Activated B cell treated with CpG ODN at 0.5 μM for 24 hours (primary cell): ENCODE results near the gene ATP5PD. TPM values are rescaled to one million over a fixed set of nuclear protein-coding genes. Genes with fewer than 3 reads are reported as not detected.

Experiments
- ATAC-seq: fragments of 200-7000 bp; cut with Tn5 transposase; one replicate; pipeline ENCODE4 v1.10.0; 2021; ENCODE audit warnings: low read depth, mild to moderate bottlenecking, moderate library complexity
- CTCF ChIA-PET: fragments of 350-600 bp; sonication (Branson Sonifier 250); formaldehyde crosslinking; loops from one replicate; lab custom pipeline; 2021; ENCODE audit warnings: antibody characterized with exemption; lab: Charles Lee
- POLR2A ChIA-PET: fragments of 350-600 bp; sonication (Branson Sonifier 250); formaldehyde crosslinking; loops from one replicate; lab custom pipeline; 2021; ENCODE audit warnings: antibody characterized with exemption; lab: Charles Lee
- DNase-seq: peaks from one replicate; pipeline ENCODE4 v3.0.0; 2022
- H3K27ac Mint-ChIP-seq: one replicate; pipeline ENCODE4 v1.8.0; 2020; ENCODE audit warnings: mixed read lengths
- H3K27me3 Mint-ChIP-seq: one replicate; pipeline ENCODE4 v1.8.0; 2021; ENCODE audit warnings: mixed read lengths
- H3K36me3 Mint-ChIP-seq: one replicate; pipeline ENCODE4 v1.8.0; 2021; ENCODE audit warnings: low read depth, mixed read lengths
- H3K4me1 Mint-ChIP-seq: one replicate; pipeline ENCODE4 v1.8.0; 2021; ENCODE audit warnings: mixed read lengths
- H3K4me3 Mint-ChIP-seq: one replicate; pipeline ENCODE4 v1.8.0; 2020; ENCODE audit warnings: mild to moderate bottlenecking, mixed read lengths
- H3K9me3 Mint-ChIP-seq: one replicate; pipeline ENCODE4 v1.8.0; 2020; ENCODE audit warnings: mixed read lengths
- CTCF ChIP-seq: fragments of 200-600 bp; IDR thresholded peaks from one replicate; pipeline ENCODE4 v1.8.0; 2022; ENCODE audit warnings: antibody characterized with exemption, mild to moderate bottlenecking
- intact Hi-C: fragments of 100-400 bp; cut with micrococcal nuclease; formaldehyde crosslinking; loops from one replicate; pipeline ENCODE4 v1.15.1; 2024
- total RNA-seq: library from RNA; stranded (reverse); gene quantifications from 2 replicates; pipeline ENCODE4 v1.2.3, GENCODE V29; 2022

Gene ATP5PD
- total RNA-seq, 1 donor from 2014 or later: 158 TPM

- ChIA-PET CTCF (no interaction called here), POLR2A (interaction anchor here (0.7 kb wide), 1 partner anchor 25 kb away, joined by 3 read pairs; no protein-coding TSS in a partner anchor)
- DNase-seq (no peak), ATAC-seq (no peak)
- H3K27me3 Mint-ChIP-seq: peaks cover 5% of the 10 kb centered on the region
- H3K4me1 Mint-ChIP-seq: no peaks in the 10 kb centered on the region
- intact Hi-C loops: no loop called here
- no peaks in the 10 kb centered on the region for H3K9me3 Mint-ChIP-seq
- TF ChIP-seq CTCF: no peak
- H3K36me3 Mint-ChIP-seq: no peaks in the 10 kb centered on the region
- no peak overlapping the region for H3K27ac Mint-ChIP-seq
- H3K4me3 Mint-ChIP-seq: no peak overlapping the region
These were observed 43.5 kb downstream of the ATP5PD start for GRCh38 chr17:75003070-75003956.

GRCh38 chr17:75001915-75002843, 44.6 kb downstream of the ATP5PD start:
- Mint-ChIP-seq H3K4me1 (no peaks in the 10 kb centered on the region), H3K9me3 (no peaks in the 10 kb centered on the region), H3K36me3 (no peaks in the 10 kb centered on the region), H3K27me3 (peaks cover 5% of the 10 kb centered on the region), H3K4me3 (no peak overlapping the region), H3K27ac (no peak overlapping the region)
- DNase-seq (no peak), ATAC-seq (no peak)
- ChIA-PET CTCF (no interaction called here), POLR2A (no interaction called here)
- TF ChIP-seq CTCF: no peak
- intact Hi-C loops: no loop called here

GRCh38 chr17:74999523-74999922, 47.2 kb downstream of the ATP5PD start:
- H3K27me3 Mint-ChIP-seq: peaks cover 2% of the 10 kb centered on the region
- no peak for DNase-seq
- no peak overlapping the region for H3K27ac Mint-ChIP-seq
- intact Hi-C loops: no loop called here
- CTCF ChIA-PET: no interaction called here
- POLR2A ChIA-PET: no interaction called here
- no peak overlapping the region for H3K4me3 Mint-ChIP-seq
- no peak for TF ChIP-seq CTCF
- H3K4me1 Mint-ChIP-seq: no peaks in the 10 kb centered on the region
- ATAC-seq: no peak
- H3K36me3 Mint-ChIP-seq: no peaks in the 10 kb centered on the region
- H3K9me3 Mint-ChIP-seq: no peaks in the 10 kb centered on the region

GRCh38 chr17:74998783-74999182, 48.0 kb downstream of the ATP5PD start:
- H3K9me3 Mint-ChIP-seq: no peaks in the 10 kb centered on the region
- ChIA-PET POLR2A (no interaction called here), CTCF (no interaction called here)
- peaks cover 2% of the 10 kb centered on the region for H3K27me3 Mint-ChIP-seq
- H3K27ac Mint-ChIP-seq: no peak overlapping the region
- ATAC-seq (no peak), DNase-seq (no peak)
- H3K36me3 Mint-ChIP-seq: no peaks in the 10 kb centered on the region
- no peak for TF ChIP-seq CTCF
- intact Hi-C loops: no loop called here
- H3K4me3 Mint-ChIP-seq: no peak overlapping the region
- H3K4me1 Mint-ChIP-seq: no peaks in the 10 kb centered on the region

GRCh38 chr17:74995847-74996246, 50.9 kb downstream of the ATP5PD start:
- intact Hi-C loops: no loop called here
- no peaks in the 10 kb centered on the region for H3K36me3 Mint-ChIP-seq
- no peaks in the 10 kb centered on the region for H3K27me3 Mint-ChIP-seq
- no peaks in the 10 kb centered on the region for H3K9me3 Mint-ChIP-seq
- H3K4me1 Mint-ChIP-seq: no peaks in the 10 kb centered on the region
- TF ChIP-seq CTCF: no peak
- no peak overlapping the region for H3K27ac Mint-ChIP-seq
- no peak for DNase-seq
- ChIA-PET CTCF (interaction anchor here (1.4 kb wide), 1 partner anchor 35 kb away, joined by 3 read pairs; no protein-coding TSS in a partner anchor), POLR2A (no interaction called here)
- H3K4me3 Mint-ChIP-seq: no peak overlapping the region
- no peak for ATAC-seq
